Measurements from ENCODE around the gene MESP1. TPM values are rescaled to one million over a fixed set of nuclear protein-coding genes. Genes with fewer than 3 reads are reported as not detected.

The MESP1 gene
- total and polyA plus RNA-seq, 2 of the 4 experiments (the other 2 are of a cell fraction): under 0.01 to 0.10 TPM

DNA sequence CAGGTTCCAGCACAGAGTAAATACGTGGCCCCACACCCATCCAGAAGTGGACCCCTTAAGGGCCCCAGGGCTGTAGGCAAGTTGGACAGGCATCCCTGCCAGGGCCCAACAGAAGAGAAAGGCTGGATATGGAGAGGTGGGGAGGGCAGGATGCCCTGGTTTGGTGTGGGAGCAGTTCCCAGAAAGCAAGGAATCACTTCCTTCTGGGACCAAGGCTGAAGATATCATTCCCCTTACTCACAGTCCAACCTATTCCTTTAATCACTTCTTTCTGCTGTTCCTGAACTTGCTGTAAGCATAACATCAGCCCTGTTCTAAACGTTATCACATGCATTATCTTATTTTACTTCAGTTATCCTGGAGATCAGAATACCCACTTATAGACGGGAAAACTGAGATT, 19.0 kb upstream of the MESP1 start (continued):
- no peak for TF ChIP-seq SMC3 (IDR thresholded peaks at IDR 0.05; ENCODE audit: low read depth, low read length)
- TF ChIP-seq, protein P1, sequence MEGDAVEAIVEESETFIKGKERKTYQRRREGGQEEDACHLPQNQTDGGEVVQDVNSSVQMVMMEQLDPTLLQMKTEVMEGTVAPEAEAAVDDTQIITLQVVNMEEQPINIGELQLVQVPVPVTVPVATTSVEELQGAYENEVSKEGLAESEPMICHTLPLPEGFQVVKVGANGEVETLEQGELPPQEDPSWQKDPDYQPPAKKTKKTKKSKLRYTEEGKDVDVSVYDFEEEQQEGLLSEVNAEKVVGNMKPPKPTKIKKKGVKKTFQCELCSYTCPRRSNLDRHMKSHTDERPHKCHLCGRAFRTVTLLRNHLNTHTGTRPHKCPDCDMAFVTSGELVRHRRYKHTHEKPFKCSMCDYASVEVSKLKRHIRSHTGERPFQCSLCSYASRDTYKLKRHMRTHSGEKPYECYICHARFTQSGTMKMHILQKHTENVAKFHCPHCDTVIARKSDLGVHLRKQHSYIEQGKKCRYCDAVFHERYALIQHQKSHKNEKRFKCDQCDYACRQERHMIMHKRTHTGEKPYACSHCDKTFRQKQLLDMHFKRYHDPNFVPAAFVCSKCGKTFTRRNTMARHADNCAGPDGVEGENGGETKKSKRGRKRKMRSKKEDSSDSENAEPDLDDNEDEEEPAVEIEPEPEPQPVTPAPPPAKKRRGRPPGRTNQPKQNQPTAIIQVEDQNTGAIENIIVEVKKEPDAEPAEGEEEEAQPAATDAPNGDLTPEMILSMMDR (conservative IDR thresholded peaks at IDR 0.05; ENCODE audit: low read depth, low read length): no peak
- TF ChIP-seq CHD1 (IDR thresholded peaks at IDR 0.05; ENCODE audit: low read depth, low read length): no peak
- no peak for TF ChIP-seq MAFK (IDR thresholded peaks at IDR 0.05; ENCODE audit: low read depth, low read length)
- no peak for TF ChIP-seq CEBPB (IDR thresholded peaks at IDR 0.05; ENCODE audit: low read depth, low read length)
- no peak for TF ChIP-seq POLR2A (IDR thresholded peaks at IDR 0.05; ENCODE audit: low read depth, low read length)
